ENCODE results near the gene CNN2.

- TF ChIP-seq, protein P1, sequence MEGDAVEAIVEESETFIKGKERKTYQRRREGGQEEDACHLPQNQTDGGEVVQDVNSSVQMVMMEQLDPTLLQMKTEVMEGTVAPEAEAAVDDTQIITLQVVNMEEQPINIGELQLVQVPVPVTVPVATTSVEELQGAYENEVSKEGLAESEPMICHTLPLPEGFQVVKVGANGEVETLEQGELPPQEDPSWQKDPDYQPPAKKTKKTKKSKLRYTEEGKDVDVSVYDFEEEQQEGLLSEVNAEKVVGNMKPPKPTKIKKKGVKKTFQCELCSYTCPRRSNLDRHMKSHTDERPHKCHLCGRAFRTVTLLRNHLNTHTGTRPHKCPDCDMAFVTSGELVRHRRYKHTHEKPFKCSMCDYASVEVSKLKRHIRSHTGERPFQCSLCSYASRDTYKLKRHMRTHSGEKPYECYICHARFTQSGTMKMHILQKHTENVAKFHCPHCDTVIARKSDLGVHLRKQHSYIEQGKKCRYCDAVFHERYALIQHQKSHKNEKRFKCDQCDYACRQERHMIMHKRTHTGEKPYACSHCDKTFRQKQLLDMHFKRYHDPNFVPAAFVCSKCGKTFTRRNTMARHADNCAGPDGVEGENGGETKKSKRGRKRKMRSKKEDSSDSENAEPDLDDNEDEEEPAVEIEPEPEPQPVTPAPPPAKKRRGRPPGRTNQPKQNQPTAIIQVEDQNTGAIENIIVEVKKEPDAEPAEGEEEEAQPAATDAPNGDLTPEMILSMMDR (IDR thresholded peaks at IDR 0.05): no peak
- TF ChIP-seq POLR2AphosphoS5 (IDR thresholded peaks at IDR 0.05): peak in 2 of 3 donors; percentile 71 to 80
Observed at GRCh38 chr19:1082165-1082927, 55.9 kb downstream of the CNN2 start.

Measured in transverse colon (tissue), 4 donors.